Upper lobe of left lung (tissue), 4 donors: ENCODE results near the gene SYNM.

Source experiments
- CTCF ChIP-seq, 6 experiments: fragments of 450-650 bp in 4 of 6; fragments of 200-600 bp in 2 of 6; sonication (generic) in 2 of 6; IDR thresholded peaks; one replicate each; pipeline ENCODE4 v1.5.1; 2016 to 2019; ENCODE audit warnings: antibody characterized with exemption in 6 of 6
- EP300 ChIP-seq, 4 donors: sonication (generic); formaldehyde crosslinking; IDR thresholded peaks; one replicate each; pipeline ENCODE4 v1.5.1; 2017; ENCODE audit warnings: antibody characterized with exemption in 4 of 4, control low read depth in 2 of 4
- POLR2A ChIP-seq, 4 donors: fragments of 450-650 bp; IDR thresholded peaks; one replicate each; pipeline ENCODE4 v1.5.1; 2016 to 2017; ENCODE audit warnings: antibody characterized with exemption in 4 of 4, mild to moderate bottlenecking in 2 of 4
- POLR2AphosphoS5 ChIP-seq, 2 donors: sonication (generic); formaldehyde crosslinking; IDR thresholded peaks; one replicate each; pipeline ENCODE4 v1.5.1; 2017; ENCODE audit warnings: antibody characterized with exemption in 2 of 2

- TF ChIP-seq CTCF (IDR thresholded peaks at IDR 0.05): no peak
- TF ChIP-seq EP300 (IDR thresholded peaks at IDR 0.05): no peak
- TF ChIP-seq POLR2AphosphoS5 (IDR thresholded peaks at IDR 0.05): no peak
- no peak for TF ChIP-seq POLR2A (IDR thresholded peaks at IDR 0.05)
These were observed 68.1 kb downstream of the SYNM start for GRCh38 chr15:99172989-99173388.
